Panc1 (cell line): ENCODE measurements around the gene ZBTB7A.

Experiments
- CTCF ChIP-seq: fragments of 450-650 bp; IDR thresholded peaks from 2 replicates; pipeline ENCODE4 v1.5.1; 2017; ENCODE audit warnings: mild to moderate bottlenecking
- POLR2AphosphoS5 ChIP-seq: IDR thresholded peaks from 2 replicates; pipeline ENCODE4 v1.6.1; 2012; ENCODE audit warnings: mild to moderate bottlenecking, low read depth, low read length, moderate library complexity

- no peak for TF ChIP-seq CTCF
- no peak; the same call in 1 of the 2 replicates for TF ChIP-seq POLR2AphosphoS5
Measured at GRCh38 chr19:4061683-4062418, 4.8 kb downstream of the ZBTB7A start.
